Activated T-cell treated with anti-CD3 and anti-CD28 coated beads for 24 hours (primary cell): ENCODE results near the gene CDH7.

Experiments
- DNase-seq: peaks from one replicate; pipeline ENCODE4 v3.0.0-alpha.2; 2020; ENCODE audit warnings: low read depth

CDH7 gene

GRCh38 chr18:65907281-65907680, 156.5 kb downstream of the CDH7 start:
- no peak for DNase-seq

GRCh38 chr18:65919018-65919417, 168.2 kb downstream of the CDH7 start:
- no peak for DNase-seq

DNA sequence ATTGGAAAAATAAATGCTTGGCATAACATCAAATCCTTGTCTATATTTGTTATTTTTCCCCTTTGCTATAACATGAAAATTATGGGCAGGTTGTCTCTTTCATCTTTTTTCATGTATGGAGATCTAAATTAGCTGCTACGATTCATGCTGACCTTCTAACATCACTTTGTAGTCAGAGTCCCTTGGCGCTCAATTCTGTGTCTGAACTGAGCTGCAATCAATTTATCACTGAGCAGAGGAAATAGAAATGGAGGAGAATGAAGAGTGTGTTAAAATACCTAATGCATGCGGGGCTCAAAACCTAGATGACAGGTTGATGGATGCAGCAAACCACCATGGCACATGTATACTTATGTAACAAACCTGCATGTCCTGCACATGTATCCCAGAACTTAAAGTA, 168.9 kb downstream of the CDH7 start:
- DNase-seq, result no peak

DNA sequence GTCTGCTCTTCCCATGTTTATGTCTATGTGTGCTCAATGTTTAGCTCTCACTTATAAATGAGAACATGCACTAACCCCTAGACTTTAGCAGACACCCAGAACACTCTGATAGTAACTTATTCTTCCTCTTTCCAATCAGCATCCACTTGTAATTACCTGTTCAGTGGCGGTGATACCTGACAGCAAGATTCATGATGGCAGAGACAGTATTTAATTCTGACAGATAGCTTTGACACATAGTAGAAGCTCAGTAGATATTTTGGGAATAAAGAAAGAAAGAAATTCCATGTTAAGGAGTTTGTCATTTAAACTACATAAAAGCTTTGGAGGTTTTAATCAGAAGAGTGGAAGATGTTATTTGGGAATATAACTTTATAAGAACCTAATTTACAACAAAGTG, 171.3 kb downstream of the CDH7 start:
- DNase-seq, result no peak

- DNase-seq, result no peak
Observed at GRCh38 chr18:65924904-65925303, 174.1 kb downstream of the CDH7 start.

DNA sequence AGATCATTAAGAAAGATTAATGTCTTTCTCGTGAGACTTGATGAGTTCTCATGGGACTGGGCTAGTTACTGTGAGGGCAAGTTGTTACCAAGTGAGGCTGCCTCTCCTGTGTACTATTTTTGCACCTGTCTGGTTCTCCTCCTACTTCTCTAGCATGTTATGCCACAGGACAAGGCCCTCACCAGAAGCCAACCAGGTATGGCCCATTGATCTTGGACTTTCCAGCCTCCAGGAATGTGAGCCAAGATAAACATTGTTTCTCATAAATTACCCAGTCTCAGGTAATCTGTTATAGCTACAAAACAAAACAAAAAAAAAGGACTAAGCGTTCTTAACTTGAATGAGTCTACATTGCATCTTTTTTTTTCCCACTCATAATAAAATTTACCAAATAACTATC, 184.1 kb downstream of the CDH7 start:
- DNase-seq, result no peak

DNA sequence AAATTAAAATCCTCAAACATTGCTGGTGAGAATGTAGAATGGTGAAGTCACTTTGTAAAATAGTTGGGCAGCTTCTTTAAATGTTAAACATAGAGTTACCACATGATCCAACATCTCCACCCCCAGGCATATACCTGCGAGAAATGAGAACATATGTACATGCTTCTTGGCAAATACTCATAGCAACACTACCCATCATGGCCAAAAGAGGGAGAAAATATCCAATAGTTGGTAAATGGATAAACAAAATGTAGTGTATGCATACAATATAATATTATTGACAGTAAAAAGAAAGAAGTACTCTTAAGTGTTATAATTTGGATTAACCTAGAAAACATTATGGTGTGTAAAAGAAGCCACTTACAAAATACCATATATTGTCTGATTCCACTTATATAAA, 185.9 kb downstream of the CDH7 start:
- no peak for DNase-seq

DNA sequence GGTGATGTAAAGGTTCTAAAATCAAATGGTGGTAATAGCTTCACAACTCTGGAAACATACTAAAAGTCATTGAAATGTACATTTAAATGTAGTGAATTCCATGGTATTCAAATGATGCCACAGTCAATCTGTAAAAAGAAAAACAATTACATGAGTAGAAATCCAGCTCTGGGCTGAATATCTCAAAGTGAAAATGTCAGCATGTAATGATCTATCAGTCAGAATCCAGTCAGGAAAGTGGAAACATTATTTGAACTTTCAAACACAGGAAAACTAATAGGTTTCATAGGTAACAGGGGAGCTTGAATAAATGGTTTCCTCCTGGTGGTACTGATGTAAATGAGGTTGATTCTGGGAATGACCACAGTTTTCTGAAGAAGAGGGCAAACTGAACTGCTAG, 186.4 kb downstream of the CDH7 start:
- no peak for DNase-seq

DNA sequence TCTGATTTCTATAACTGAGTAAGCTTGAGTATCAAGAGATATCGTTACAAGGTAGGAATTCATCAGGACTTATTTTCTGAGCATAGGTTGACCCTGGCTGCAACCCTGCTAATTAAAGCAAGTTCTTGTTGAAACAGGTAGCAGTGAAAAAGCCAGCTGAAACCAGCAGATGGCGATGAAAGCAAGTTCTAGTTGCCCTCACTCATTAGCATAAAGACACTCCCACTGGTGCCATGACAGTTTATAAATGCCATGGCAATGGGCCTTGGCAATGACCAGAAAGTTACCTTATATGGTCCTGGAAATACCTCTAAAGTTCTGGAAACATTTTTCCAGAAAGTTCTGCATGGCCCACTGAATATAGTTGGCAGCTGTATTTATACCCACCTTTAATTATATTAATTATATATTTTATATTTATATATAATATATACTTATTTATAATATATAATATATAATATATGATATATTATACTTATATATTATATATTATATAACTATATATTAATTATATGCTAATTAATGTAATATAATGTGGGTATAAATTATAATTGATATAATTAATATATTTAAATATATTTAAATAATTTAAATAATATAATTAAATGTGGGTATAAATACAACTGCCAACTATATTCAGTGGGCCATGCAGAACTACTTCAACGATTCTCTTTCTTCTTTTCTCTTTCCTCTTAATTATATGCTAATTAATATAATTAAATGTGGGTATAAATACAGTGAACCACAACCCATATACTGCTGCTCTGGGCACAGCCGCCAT, 188.0 kb downstream of the CDH7 start:
- DNase-seq, result no peak
